SK-N-SH (cell line): ENCODE data around the gene FZD4. TPM values are rescaled to one million over a fixed set of nuclear protein-coding genes. Genes with fewer than 3 reads are reported as not detected.

Experiments used
- CTCF ChIA-PET: fragments of 300-600, 350-600 bp; formaldehyde crosslinking; extraction: SDS; loops from one replicate; lab custom pipeline; 2021; lab: Yijun Ruan, JAX
- POLR2A ChIA-PET: fragments of 350-600 bp; sonication (Branson Sonifier 250); formaldehyde crosslinking; extraction: SDS; loops from one replicate; lab custom pipeline; 2020; ENCODE audit warnings: antibody characterized with exemption, inconsistent platforms; lab: Yijun Ruan, JAX
- DNase-seq: peaks from one replicate; pipeline ENCODE4 v3.0.0; 2012
- H2AFZ ChIP-seq: fragments of 200-600 bp; sonication (generic); 2 replicates; pipeline ENCODE4 v1.8.1; 2016; ENCODE audit warnings: antibody characterized with exemption, mild to moderate bottlenecking, low read depth
- H3F3A ChIP-seq: fragments of 200-600 bp; sonication (generic); replicated peaks from 2 replicates; pipeline ENCODE3; 2016; ENCODE audit warnings: antibody characterized with exemption, mild to moderate bottlenecking; ENCODE audit not compliant: insufficient read depth
- H3K27ac ChIP-seq, 2 experiments: fragments of 200-500 bp in 1 of 2; fragments of 200-600 bp in 1 of 2; sonication (Bioruptor generic) in 1 of 2; sonication (generic), shearing (Covaris generic) in 1 of 2; 2 replicates each; pipeline versions ENCODE4 v1.5.1 to v1.6.1; 2014 to 2016; ENCODE audit warnings: low read depth in 2 of 2, inconsistent platforms in 1 of 2, low read length in 1 of 2, mild to moderate bottlenecking in 1 of 2, mixed read lengths in 1 of 2
- H3K27me3 ChIP-seq: fragments of 200-600 bp; sonication (generic), shearing (Covaris generic); 2 replicates; pipeline ENCODE4 v1.6.1; 2016; ENCODE audit warnings: mixed run types; ENCODE audit not compliant: insufficient read depth
- H3K36me3 ChIP-seq, 2 experiments: fragments of 200-500 bp in 1 of 2; fragments of 200-600 bp in 1 of 2; sonication (Bioruptor generic) in 1 of 2; sonication (generic) in 1 of 2; replicated peaks in 1 of 2; 2 replicates each; pipeline versions ENCODE3 to v1.5.1; 2014 to 2016; ENCODE audit warnings: low read length in 1 of 2, mild to moderate bottlenecking in 1 of 2; ENCODE audit not compliant: insufficient read depth in 2 of 2, control insufficient read depth in 1 of 2
- H3K4me1 ChIP-seq, 2 experiments: fragments of 200-500 bp in 1 of 2; fragments of 200-600 bp in 1 of 2; sonication (Bioruptor generic) in 1 of 2; sonication (generic), shearing (Covaris generic) in 1 of 2; 2 replicates each; pipeline versions ENCODE4 v1.5.1 to v1.6.1; 2014 to 2016; ENCODE audit warnings: low read depth in 1 of 2, low read length in 1 of 2, mixed run types in 1 of 2; ENCODE audit not compliant: insufficient read depth in 2 of 2, control insufficient read depth in 1 of 2
- H3K4me2 ChIP-seq: fragments of 200-600 bp; sonication (generic), shearing (Covaris generic); 2 replicates; pipeline ENCODE4 v1.6.1; 2017; ENCODE audit warnings: mixed run types
- H3K4me3 ChIP-seq, 2 experiments: fragments of 200-500 bp in 1 of 2; fragments of 200-600 bp in 1 of 2; sonication (Bioruptor generic) in 1 of 2; sonication (generic), shearing (Covaris generic) in 1 of 2; 2 replicates each; pipeline versions ENCODE4 v1.5.1 to v1.8.1; 2014 to 2016; ENCODE audit warnings: low read depth in 2 of 2, inconsistent platforms in 1 of 2, low read length in 1 of 2, mild to moderate bottlenecking in 1 of 2, mixed read lengths in 1 of 2, moderate library complexity in 1 of 2
- H3K79me2 ChIP-seq: fragments of 200-600 bp; sonication (generic); 2 replicates; pipeline ENCODE4 v1.8.1; 2017; ENCODE audit warnings: mild to moderate bottlenecking; ENCODE audit not compliant: insufficient read depth
- H3K9ac ChIP-seq: fragments of 200-600 bp; sonication (generic); 2 replicates; pipeline ENCODE4 v1.6.1; 2017; ENCODE audit warnings: mixed run types
- H3K9me2 ChIP-seq: fragments of 200-600 bp; sonication (generic); 2 replicates; pipeline ENCODE4 v1.6.1; 2017; ENCODE audit warnings: mixed run types
- H3K9me3 ChIP-seq: fragments of 200-600 bp; sonication (generic); 2 replicates; pipeline ENCODE4 v1.6.1; 2017; ENCODE audit warnings: mixed run types, mild to moderate bottlenecking, moderate library complexity
- H4K20me1 ChIP-seq: fragments of 200-600 bp; sonication (generic); 2 replicates; pipeline ENCODE4 v1.6.1; 2017; ENCODE audit warnings: mild to moderate bottlenecking, mixed run types; ENCODE audit not compliant: insufficient read depth
- ELF1 ChIP-seq: IDR thresholded peaks from 2 replicates; pipeline ENCODE4 v1.4.0; 2012
- EP300 ChIP-seq, 2 experiments: IDR thresholded peaks; 2 replicates each; pipeline versions ENCODE4 v1.4.0 to v1.6.1; 2012; ENCODE audit warnings: borderline replicate concordance in 1 of 2, low read depth in 1 of 2, low read length in 1 of 2
- EZH2phosphoT487 ChIP-seq: fragments of 200-600 bp; sonication (generic); IDR thresholded peaks from 2 replicates; pipeline ENCODE4 v1.6.1; 2017; ENCODE audit warnings: low read depth, mixed run types, mild to moderate bottlenecking, antibody characterized with exemption, moderate library complexity, borderline replicate concordance
- FOSL2 ChIP-seq: IDR thresholded peaks from 2 replicates; pipeline ENCODE4 v1.4.0; 2012; ENCODE audit warnings: low read depth, mild to moderate bottlenecking, moderate library complexity, borderline replicate concordance
- FOXM1 ChIP-seq: IDR thresholded peaks from 2 replicates; pipeline ENCODE4 v1.4.0; 2012; ENCODE audit warnings: low read depth, mild to moderate bottlenecking
- GABPA ChIP-seq: IDR thresholded peaks from 2 replicates; pipeline ENCODE4 v1.4.0; 2012; ENCODE audit warnings: low read depth, mild to moderate bottlenecking
- MEF2A ChIP-seq: IDR thresholded peaks from 2 replicates; pipeline ENCODE4 v1.4.0; 2012; ENCODE audit warnings: low read depth, borderline replicate concordance
- NFIC ChIP-seq: IDR thresholded peaks from 2 replicates; pipeline ENCODE4 v1.4.0; 2012; ENCODE audit warnings: borderline replicate concordance
- POLR2AphosphoS5 ChIP-seq: IDR thresholded peaks from 2 replicates; pipeline ENCODE4 v1.6.1; 2012; ENCODE audit warnings: low read depth, low read length
- RXRA ChIP-seq: IDR thresholded peaks from 2 replicates; pipeline ENCODE4 v1.4.0; 2012; ENCODE audit warnings: low read depth, mild to moderate bottlenecking, borderline replicate concordance
- SIN3A ChIP-seq: IDR thresholded peaks from 2 replicates; pipeline ENCODE4 v1.6.1; 2012; ENCODE audit warnings: low read depth, mild to moderate bottlenecking, low read length, moderate library complexity, borderline replicate concordance
- SMC3 ChIP-seq: IDR thresholded peaks from 2 replicates; pipeline ENCODE4 v1.6.1; 2012; ENCODE audit warnings: low read depth, low read length, improper control_type of control experiment
- TCF12 ChIP-seq: IDR thresholded peaks from 2 replicates; pipeline ENCODE4 v1.4.0; 2012
- TEAD4 ChIP-seq: IDR thresholded peaks from 2 replicates; pipeline ENCODE4 v1.4.0; 2012; ENCODE audit warnings: mild to moderate bottlenecking, borderline replicate concordance; ENCODE audit not compliant: insufficient read depth
- WGBS: methylation state at CpG from one replicate; pipeline ENCODE4 v1.1.6; 2017; ENCODE audit warnings: low lambda C conversion rate; 5-methylcytosine and 5-hydroxymethylcytosine counted together
- polyA plus RNA-seq, 3 experiments: library from polyadenylated mRNA; depleted of rRNA; stranded (reverse); fragments of >200 nt; gene quantifications; 2 replicates each; pipeline ENCODE4 v1.2.3, GENCODE V29; 2012
- TF ChIP-seq, protein P1 (sequence below): fragments of 200-600 bp; sonication (generic); IDR thresholded peaks from 2 replicates; pipeline ENCODE4 v1.6.1; 2017; ENCODE audit warnings: antibody characterized with exemption, mild to moderate bottlenecking, moderate library complexity
- TF ChIP-seq, protein P2 (sequence below): IDR thresholded peaks from 2 replicates; pipeline ENCODE4 v1.4.0; 2012; ENCODE audit warnings: low read depth, borderline replicate concordance
- TF ChIP-seq, protein P3 (sequence below): IDR thresholded peaks from 2 replicates; pipeline ENCODE4 v1.4.0; 2012; ENCODE audit warnings: low read depth
- TF ChIP-seq, protein P4 (sequence below): IDR thresholded peaks from 2 replicates; pipeline ENCODE4 v1.6.1; 2012; ENCODE audit warnings: mild to moderate bottlenecking, low read depth, low read length, moderate library complexity

The FZD4 gene
- polyA plus RNA-seq, 1 of the 3 experiments (the other 2 are of a cell fraction), result 0.72 TPM

DNA sequence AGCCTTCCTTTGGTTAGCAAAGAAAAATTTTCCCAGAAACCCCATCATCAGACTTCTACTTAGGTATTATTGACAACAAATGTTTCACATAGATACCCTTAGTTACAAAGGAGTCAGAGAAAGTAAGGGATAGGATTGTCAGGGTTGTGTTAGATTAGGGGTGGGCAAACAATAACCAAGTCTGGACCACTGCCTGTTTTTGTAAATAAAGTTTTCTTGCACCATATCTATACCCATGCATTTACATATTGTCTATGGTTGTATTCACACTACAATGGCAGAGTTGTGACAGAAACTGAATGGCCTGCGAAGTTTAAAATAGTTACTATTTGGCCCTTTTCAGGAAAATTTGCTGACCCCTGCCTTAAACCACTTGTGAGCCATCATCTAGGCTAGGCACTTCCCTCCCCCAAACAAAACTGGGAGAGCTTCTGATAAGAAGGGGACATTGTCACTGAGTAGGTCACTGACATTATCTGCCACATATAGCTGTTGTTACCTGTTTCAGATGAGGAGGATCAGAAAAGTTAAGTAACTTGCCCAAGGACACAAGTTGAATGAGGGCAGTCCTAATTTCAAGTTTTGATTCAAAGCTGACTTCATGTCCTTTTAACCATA, 41.9 kb upstream of the FZD4 start:
- H3K79me2 ChIP-seq, result no peaks in the 10 kb centered on the region

More for the DNA sequence above, 41.9 kb upstream of the FZD4 start:
- H3K9me3 ChIP-seq, result no peaks in the 10 kb centered on the region
- H4K20me1 ChIP-seq, result no peaks in the 10 kb centered on the region
- H3K36me3 ChIP-seq, result no peaks in the 10 kb centered on the region
- H3K4me1 ChIP-seq, result peaks cover 5 to 14% of the 10 kb centered on the region in 2 experiments; a peak in 2 of 4 replicates
- no peak overlapping the region for H3K27ac ChIP-seq
- DNase-seq, result no peak
- TF ChIP-seq GABPA (no peak), TCF12 (no peak), RXRA (no peak), NFIC (no peak), EP300 (IDR thresholded peaks at IDR 0.05; ENCODE audit: borderline replicate concordance in 1 of 2, low read depth in 1 of 2, low read length in 1 of 2) (no peak), SIN3A (no peak), ELF1 (no peak), MEF2A (no peak), FOXM1 (no peak), SMC3 (no peak), TEAD4 (no peak), POLR2AphosphoS5 (no peak), FOSL2 (no peak), EZH2phosphoT487 (no peak)
- TF ChIP-seq, protein P1, sequence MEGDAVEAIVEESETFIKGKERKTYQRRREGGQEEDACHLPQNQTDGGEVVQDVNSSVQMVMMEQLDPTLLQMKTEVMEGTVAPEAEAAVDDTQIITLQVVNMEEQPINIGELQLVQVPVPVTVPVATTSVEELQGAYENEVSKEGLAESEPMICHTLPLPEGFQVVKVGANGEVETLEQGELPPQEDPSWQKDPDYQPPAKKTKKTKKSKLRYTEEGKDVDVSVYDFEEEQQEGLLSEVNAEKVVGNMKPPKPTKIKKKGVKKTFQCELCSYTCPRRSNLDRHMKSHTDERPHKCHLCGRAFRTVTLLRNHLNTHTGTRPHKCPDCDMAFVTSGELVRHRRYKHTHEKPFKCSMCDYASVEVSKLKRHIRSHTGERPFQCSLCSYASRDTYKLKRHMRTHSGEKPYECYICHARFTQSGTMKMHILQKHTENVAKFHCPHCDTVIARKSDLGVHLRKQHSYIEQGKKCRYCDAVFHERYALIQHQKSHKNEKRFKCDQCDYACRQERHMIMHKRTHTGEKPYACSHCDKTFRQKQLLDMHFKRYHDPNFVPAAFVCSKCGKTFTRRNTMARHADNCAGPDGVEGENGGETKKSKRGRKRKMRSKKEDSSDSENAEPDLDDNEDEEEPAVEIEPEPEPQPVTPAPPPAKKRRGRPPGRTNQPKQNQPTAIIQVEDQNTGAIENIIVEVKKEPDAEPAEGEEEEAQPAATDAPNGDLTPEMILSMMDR, result no peak
- TF ChIP-seq, protein P2, sequence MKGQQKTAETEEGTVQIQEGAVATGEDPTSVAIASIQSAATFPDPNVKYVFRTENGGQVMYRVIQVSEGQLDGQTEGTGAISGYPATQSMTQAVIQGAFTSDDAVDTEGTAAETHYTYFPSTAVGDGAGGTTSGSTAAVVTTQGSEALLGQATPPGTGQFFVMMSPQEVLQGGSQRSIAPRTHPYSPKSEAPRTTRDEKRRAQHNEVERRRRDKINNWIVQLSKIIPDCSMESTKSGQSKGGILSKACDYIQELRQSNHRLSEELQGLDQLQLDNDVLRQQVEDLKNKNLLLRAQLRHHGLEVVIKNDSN, result no peak
- TF ChIP-seq, protein P3, sequence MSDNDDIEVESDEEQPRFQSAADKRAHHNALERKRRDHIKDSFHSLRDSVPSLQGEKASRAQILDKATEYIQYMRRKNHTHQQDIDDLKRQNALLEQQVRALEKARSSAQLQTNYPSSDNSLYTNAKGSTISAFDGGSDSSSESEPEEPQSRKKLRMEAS, result no peak
- TF ChIP-seq, protein P4, sequence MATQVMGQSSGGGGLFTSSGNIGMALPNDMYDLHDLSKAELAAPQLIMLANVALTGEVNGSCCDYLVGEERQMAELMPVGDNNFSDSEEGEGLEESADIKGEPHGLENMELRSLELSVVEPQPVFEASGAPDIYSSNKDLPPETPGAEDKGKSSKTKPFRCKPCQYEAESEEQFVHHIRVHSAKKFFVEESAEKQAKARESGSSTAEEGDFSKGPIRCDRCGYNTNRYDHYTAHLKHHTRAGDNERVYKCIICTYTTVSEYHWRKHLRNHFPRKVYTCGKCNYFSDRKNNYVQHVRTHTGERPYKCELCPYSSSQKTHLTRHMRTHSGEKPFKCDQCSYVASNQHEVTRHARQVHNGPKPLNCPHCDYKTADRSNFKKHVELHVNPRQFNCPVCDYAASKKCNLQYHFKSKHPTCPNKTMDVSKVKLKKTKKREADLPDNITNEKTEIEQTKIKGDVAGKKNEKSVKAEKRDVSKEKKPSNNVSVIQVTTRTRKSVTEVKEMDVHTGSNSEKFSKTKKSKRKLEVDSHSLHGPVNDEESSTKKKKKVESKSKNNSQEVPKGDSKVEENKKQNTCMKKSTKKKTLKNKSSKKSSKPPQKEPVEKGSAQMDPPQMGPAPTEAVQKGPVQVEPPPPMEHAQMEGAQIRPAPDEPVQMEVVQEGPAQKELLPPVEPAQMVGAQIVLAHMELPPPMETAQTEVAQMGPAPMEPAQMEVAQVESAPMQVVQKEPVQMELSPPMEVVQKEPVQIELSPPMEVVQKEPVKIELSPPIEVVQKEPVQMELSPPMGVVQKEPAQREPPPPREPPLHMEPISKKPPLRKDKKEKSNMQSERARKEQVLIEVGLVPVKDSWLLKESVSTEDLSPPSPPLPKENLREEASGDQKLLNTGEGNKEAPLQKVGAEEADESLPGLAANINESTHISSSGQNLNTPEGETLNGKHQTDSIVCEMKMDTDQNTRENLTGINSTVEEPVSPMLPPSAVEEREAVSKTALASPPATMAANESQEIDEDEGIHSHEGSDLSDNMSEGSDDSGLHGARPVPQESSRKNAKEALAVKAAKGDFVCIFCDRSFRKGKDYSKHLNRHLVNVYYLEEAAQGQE, result no peak
- H3K4me3 ChIP-seq, result no peak overlapping the region
- no peaks in the 10 kb centered on the region for H3F3A ChIP-seq
- H3K4me2 ChIP-seq, result no peak overlapping the region
- no peaks in the 10 kb centered on the region for H3K9me2 ChIP-seq
- H3K9ac ChIP-seq, result no peak overlapping the region
- CTCF ChIA-PET, result interaction anchor here (1.4 kb wide), 2 partner anchors 58 to 294 kb away, joined by 4 to 5 read pairs; no protein-coding TSS in a partner anchor
- POLR2A ChIA-PET, result no interaction called here
- no peaks in the 10 kb centered on the region for H3K27me3 ChIP-seq
- H2AFZ ChIP-seq, result no peak overlapping the region
- 100% methylated on average over 1 of the region's 1 CpG for WGBS
